GM19467 (cell line): Measurements from ENCODE around the gene SNRNP25.

Source experiments
- ATAC-seq: cut with Tn5 transposase; IDR thresholded peaks from one replicate; pipeline ENCODE4 v1.9.1; 2021; ENCODE audit warnings: mild to moderate bottlenecking, moderate library complexity; ENCODE audit not compliant: unreplicated experiment

The SNRNP25 gene

DNA sequence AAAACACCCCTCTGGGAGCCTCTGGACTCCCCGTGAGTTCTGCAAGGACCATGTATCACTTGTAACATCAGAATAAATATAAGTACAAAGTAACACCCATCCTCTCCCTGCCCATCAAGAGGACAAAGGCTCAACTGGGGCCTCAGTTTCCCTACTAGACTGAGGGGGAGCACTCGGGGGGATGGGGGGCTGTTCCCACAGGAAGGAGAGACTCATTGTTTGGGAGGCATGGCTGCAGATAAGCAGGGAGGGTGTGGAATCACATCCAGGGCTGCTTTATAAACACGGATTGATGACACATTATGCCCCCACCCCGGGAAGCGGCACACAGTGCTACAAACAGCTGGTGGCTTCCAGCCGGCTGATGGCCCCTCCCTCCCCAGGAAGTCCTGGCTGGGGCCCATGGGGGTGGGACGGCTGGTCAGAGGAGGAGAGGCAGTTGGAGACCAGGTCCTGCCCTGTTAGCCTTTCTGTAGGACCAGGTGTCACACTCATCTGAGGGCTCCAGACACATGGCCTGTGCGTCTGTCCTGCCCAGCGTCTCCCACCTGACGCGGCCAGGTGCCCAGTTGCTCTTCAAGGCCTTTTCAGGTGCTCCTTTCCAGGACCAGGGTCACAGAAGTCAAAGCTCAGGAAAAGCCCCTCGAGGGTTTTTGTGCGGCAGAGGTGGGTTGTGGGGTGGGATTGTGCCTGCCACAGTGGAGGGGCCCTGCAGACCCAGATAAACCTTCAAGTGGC, 23.1 kb downstream of the SNRNP25 start:
- no peak for ATAC-seq

DNA sequence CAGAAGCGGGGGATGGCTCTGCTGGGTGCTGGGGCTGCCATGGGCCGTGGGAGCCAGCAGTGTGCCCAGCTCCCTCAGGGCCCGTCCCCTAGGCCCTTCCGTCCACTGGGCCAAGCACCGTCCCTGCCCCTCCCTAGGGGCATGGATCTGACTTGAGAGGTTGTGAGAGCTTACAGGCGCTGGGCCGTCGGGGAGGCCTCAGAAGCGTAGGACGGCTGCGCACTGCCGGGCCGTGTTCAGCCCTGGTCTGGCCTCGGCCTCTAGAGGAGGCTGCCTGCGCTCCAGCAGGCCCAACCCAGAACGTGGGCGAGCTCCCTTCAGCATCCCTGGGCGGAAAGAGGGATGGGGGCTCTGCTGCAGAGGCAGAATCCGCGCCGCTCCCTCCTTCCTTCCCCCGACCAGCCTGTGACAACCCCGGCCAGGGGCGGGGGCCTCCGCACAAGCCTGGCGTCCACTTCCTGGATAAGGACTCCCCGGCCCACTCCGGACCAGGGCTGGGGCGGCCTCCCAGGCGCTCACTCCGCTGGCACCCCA, 23.7 kb downstream of the SNRNP25 start:
- peak; percentile 23 for ATAC-seq

DNA sequence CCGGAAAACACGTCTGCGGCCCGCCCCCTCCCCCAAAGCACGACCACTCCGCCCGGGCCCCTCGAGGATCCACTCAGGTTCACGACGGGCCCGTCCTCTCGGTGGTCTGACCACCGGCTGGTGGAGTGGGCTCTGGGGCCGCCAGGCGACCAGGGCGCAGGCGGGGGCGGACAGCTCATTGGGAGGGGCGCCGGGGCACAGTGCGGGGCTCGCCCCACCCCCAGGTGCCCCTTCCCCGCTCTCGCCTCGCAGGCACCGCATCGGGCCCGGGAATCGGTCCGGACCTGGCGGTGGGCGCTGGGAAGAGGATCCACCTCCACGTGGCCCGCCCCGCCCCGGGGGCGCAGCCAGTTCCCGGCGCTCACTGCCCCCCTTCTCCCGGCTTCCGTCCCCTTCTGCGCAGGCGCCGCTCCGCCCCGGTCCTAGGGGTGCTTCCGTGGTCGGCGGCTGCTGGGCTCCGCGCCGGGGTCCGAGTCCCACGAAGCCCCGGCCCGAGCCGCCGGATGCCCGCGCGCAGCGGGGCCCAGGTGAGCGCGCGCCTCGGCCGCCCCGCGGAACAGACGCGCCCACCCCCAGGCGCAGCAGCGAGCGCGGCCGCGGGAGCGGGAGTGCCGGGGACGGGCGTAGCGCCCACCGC, 24.3 kb downstream of the SNRNP25 start, which contains the start of gene MPG:
Gene MPG (plus strand): TSS at position 419 of the 637 bp plus-strand sequence. CDS start 85 bp downstream, at position 504.
- peak; percentile 46 for ATAC-seq

DNA sequence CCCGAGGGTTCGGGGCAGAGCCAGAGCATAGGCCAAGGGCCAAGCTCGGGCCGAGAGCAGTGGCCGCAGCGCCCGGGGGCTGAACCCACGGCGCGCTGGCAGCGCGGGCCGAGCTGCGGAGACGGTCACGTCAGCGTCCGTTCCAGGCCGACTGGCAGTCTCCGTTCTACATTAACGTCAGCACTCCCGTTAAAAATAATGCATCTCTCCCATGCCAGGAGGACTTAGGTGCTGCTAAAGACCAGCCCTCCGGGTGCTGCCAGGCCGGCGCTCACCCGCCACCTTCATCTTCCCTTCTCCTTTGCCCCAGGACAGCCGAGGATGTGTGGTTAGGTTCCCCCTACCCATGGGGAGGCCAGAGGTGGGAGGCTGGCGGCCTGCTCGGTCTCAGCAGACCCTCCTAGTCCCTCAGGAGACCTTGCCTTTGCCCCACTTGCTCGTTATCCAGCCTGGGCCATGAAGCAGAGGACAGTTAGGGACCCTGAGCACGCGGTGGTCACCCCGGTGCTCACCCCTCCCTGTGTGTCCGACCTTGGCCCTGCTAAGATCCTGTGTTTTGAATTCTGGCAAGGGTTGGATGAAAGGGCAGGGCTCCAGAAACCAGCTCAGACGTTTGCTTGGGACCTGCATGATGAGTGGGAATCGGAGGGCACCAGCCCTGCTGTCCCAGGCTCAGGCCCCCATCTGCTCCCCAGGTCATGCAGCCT, 25.0 kb downstream of the SNRNP25 start:
- no peak for ATAC-seq

DNA sequence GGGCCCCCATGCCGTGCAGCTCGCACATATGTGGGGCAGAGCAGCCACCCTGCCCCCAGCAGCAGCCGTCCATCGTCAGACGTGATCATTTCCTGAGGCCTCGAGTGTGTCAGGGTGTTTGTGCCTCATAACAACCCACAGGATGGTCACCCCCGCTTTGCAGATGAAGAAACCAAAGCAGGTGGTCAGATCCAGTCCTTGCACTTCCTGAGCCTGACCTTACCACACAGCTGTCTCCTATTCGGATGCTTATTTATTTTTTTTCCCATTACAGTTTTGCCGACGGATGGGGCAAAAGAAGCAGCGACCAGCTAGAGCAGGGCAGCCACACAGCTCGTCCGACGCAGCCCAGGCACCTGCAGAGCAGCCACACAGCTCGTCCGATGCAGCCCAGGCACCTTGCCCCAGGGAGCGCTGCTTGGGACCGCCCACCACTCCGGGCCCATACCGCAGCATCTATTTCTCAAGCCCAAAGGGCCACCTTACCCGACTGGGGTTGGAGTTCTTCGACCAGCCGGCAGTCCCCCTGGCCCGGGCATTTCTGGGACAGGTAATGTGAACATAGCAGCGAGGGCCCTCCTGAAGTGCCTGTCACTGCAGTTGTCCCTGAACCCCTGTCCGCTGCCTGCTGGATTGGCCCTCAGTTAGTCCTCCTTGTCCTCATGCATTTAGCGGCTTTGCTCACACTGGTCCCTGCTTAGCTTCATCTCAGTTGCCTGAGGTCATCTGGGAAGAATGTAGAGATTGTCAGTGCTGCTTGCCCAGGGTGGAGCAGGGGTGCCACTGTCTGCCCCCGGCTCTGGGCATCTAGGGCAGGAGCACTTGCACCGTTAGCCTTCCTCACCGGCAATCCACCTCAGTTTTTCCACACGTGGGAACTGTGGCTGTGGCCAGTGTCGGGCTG, 25.8 kb downstream of the SNRNP25 start:
- ATAC-seq = no peak

DNA sequence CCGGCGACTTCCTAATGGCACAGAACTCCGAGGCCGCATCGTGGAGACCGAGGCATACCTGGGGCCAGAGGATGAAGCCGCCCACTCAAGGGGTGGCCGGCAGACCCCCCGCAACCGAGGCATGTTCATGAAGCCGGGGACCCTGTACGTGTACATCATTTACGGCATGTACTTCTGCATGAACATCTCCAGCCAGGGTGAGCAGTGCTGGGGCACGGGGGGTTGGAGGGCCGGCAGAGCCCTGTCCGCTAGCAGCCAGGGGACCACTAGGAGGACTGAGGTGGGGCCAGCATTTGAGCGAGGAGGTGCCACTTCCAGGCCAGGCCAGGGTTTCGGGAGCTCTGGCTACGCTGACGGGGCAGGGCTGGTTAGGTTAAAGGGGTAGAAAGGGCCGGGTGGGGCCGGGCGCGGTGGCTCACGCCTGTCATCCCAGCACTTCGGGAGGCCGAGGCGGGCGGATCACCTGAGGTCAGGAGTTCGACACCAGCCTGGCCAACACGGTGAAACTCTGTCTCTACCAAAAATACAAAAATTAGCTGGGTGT, 29.5 kb downstream of the SNRNP25 start:
- ATAC-seq = no peak

DNA sequence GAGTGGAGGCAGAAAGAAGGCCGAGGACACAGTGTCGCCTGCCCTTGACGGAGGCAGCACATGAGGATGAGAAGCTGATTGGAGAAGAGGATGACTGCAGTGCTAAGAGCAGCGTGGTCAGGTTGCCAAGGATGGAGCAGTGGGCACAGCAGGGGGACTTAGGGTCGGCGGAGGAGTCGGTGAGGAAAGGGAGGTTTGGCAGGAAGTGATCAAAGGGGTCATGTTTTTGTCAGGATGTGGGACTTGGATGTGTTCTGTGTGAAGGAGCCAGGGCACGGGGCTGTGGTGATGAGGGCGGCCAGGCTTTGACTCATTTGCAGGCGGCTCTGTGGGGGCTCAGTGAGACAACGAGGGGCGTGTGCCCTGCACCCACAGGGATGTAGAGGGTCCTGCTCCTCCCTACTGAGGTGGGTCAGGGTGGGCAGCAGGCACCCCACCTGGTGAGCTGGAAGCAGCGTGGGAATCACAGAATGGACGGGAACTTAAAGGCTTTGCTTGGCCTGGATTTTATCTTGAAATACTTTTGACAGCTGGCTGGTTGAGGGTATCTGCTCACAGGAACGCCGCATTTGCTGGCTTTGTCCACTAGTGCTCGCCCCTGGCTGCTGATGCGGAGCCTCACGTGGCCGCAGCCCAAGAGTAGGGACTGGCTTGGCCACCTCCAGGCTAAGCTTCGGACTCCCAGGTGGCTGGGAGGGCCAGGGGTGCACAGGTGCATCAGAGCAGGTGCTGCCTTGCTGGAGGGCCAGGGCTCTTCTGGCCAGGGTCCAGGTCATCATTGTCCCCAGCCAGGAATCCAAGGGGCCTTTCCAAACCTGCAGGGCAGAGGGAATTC, 30.4 kb downstream of the SNRNP25 start:
- no peak for ATAC-seq

DNA sequence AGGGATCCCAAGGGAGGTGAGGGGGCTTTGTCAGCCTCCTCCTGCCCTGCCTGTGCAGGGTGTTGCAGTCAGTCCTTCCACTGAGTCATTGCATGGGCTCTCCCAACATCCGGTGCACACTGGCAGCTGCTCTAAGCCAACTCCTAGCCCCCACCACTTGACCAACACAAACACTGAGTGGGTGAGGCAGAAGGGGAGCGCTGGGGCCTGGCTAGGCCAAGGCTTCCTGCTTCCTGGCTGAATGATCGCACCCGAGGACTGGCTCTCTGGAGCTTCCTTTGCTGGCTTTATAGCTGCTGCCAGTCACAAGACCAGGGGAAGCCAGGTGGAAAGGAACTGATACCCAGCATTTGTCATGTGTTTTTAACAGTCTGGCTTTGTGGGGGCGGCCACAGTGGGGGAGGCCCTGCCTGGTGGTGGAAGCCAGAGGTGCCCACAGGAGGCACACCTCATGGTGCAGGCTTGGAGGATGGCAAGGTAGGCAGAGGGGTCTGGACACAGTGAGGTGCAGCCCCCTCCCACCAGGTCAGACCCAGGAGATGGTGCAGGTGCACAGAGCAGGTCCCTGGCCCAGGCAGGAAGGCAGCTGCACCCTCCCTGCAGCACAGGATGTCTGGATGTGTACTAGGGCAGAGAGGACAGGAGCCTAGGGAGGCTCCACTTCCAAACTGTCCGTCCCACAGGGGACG, 31.2 kb downstream of the SNRNP25 start:
- ATAC-seq = peak; percentile 52

DNA sequence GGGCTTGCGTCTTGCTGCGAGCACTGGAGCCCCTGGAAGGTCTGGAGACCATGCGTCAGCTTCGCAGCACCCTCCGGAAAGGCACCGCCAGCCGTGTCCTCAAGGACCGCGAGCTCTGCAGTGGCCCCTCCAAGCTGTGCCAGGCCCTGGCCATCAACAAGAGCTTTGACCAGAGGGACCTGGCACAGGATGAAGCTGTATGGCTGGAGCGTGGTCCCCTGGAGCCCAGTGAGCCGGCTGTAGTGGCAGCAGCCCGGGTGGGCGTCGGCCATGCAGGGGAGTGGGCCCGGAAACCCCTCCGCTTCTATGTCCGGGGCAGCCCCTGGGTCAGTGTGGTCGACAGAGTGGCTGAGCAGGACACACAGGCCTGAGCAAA, 31.8 kb downstream of the SNRNP25 start:
- ATAC-seq = no peak

DNA sequence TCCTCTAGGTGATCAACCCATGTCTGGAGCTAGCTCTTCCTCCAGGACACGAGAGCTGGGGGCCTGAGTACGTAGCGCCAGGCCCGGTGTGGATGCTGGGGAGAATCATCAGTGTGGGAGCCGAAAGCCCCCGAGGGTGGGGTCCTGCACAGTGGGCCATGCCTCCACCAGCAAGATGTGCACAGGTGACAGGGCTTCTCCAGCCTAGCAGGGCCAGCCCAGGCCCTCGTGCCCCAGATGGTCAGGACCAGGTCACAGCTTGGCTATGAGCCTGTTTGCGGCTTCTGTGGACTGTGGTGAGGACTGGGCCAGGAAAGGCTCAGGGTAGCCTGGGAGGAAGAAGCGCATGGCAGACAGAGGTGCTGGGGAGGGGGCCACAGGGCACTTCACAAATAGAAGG, 32.2 kb downstream of the SNRNP25 start:
- no peak for ATAC-seq

DNA sequence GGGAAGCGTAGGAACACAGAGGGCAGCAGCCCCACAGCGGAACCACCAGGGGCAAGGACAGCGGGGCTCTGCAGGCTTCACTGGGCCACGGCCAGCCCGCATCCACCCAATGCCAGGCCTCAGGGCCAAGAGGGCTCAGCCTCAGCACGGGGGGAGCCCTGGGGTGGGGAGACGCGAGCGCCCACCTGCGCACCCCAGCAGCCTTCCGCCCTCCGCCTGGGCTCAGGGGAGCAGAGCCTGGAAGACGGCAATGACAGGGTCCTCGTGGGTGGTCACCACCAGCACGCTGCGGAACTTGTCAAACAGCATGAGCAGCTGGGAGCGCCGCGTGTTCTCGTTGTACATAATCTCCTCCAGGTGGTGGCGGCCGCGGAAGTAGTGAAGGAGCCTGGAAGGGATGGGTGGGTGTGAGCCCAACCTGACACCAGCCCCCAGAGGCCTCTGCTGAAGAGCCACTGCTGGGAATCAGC, 32.9 kb downstream of the SNRNP25 start:
- ATAC-seq = no peak

DNA sequence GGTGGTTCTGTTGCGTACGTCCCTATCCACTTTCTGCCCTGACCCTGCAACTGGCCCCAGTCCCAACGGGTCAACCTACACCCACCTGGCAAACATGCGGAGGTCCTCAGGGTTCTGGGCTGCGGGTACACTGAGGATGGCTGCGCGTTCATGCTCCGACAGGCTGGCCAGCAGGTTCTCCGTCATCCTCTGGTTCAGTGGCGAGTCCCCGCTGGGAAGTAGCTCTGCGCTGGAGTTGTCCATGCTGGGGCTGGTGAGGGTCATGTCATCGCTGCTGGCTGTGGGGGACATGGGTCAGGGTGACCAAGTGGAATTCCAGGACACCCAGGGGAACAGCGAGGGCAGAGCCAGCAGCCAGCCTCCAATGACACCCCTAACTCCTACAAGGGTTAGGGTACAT, 35.0 kb downstream of the SNRNP25 start:
- ATAC-seq = no peak

DNA sequence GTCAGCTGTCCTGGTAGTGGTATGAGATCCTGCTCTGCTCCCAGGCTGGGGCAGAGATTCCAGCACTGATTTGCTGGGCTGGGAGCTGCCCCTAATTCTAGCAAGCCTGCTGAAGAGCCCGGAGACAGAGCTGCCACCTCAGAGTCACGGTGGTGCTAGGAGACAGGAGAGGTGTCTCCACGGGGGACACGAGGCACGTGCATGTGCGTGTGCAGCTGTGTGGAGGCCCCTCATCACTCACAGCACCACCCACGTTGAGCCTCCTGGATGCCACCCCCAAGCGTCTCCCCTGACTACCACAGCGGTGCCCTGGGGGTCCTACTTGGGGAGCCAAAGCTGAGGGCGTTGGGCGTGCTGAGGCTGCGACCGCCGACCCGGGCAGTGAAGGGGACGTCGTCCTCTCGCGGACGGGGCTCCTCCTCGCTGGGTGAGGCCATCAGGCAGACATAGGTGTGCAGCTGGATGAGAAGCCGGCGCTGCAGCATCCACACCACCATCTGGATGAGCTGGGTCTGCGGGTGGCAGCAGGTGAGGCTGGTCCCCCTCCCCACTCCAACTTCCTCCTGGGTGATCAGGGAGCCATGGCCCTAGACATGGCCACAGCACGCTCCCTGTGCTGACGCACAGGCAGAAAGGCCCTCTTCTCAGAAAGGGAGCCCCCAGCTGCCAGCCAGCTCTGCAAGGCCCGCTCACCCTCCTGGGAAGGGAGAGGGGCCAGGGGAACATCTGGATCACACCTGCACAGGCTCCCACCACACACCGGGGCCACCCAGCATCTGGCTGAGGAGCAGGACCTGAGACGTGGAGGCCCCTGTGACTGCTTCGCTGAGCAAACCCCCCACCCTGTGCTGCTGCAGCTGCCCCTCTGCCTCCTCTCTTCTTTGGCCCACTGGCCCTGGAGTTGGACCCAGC, 36.0 kb downstream of the SNRNP25 start:
- no peak for ATAC-seq

DNA sequence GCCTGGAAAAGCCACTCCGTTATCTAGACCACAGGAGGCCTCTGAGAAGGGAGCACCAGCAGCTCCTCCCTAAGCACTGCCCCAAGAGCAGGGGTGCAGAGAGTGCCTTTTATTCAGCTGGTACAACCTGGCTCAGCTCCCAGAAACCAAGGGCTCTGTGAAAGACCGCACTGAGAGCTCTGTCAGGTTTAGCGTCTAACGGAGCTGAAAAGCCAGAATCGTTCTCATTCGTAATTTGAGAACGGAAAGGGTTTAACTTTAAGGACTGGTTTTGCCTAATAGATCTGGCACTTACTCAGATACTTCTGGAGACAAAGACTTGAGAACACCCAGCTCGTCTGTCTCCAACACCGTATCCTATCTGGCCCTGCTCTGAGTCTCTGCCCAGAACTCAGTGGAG, 37.9 kb downstream of the SNRNP25 start:
- no peak for ATAC-seq

DNA sequence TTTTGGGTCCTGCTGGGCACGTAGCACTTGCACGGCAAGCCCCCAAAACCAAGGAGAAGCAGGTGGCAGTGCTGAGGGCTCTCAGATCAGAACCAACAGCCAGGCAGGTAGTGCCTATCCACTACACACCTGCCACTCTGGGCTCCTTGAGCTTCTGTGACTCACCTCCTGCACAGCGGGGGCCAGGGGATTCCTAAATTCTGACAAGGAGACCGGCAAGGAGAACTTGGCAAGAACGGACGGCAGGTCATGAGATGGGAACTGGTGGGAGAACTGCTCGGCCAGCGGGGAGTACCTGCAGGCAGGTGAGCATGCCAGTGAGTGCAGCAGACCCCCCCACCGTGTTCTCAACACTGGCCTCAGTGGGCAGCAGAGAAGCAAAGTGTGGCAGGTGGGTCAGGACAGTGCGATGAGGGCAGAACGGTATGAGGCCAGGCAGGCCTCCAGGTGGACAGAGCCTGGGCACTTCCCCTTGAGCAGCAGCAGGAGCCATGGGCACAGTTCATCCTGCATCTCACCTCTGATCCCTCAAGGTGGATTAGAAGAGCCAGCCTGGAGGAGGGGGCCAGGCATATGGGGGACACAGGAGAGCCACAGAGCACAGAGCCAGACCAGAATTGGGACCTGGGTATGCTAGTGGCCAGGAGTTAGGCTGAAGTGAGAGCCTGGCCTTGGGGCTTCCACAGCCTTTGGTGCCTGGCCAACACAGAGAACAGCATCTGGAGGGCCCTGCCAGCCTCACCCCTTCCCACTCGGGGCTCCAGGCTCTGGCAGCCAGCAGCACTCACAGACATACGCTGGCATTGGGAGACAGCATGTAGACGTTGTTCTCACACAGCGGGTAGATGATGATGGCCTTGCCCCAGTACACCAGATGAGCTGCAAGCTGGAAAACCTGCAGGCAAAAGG, 39.1 kb downstream of the SNRNP25 start:
- no peak for ATAC-seq

DNA sequence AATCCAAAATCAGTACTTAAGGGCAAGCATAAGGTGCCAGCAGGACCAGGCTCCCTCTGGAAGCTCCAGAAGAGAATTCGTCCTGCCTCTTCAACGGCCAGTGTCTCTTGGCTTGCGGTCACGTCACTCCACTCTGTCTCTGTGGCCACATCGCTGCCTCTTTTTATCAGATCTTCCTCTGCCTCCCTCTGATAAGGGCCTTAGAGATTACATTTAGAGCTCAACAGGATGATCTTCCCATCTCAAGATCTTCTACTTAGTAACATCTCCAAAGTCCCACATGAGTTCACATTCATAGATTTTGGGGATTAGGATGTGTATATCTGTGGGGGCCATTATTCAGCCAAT, 41.3 kb downstream of the SNRNP25 start:
- ATAC-seq = no peak

DNA sequence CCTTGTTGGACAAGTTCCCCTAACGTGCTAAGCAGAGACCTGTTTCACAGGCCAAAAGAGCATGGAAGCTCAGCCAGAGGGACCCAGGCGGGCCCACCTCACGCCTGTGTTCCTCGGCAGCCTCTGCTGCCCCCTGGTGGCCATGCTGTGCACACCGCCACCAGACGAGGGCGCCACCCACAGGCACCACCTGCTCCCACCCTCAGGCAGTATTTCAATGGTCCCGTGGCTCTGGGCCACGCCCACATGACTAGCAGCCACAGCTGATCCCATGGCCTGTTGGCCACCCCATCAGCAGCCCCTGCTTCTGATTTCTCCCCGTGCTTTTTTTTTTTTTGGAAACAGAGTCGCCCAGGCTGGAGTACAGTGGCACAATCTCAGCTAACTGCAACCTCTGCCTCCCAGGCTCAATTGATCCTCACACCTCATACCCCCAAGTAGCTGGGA, 43.3 kb downstream of the SNRNP25 start:
- ATAC-seq = no peak
